ENCODE results near the gene TMEM126A. TPM values are rescaled to one million over a fixed set of nuclear protein-coding genes. Genes with fewer than 3 reads are reported as not detected.
A peak's percentile ranks its signal among the peaks of the same experiment; 100 is the strongest.

TMEM126A gene
- total and polyA plus RNA-seq, 2 of the 8 experiments (the other 6 are each of a cell fraction or from before 2014, with no cell fraction given): 33.7 to 58.7 TPM

- TF ChIP-seq TEAD4 (IDR thresholded peaks at IDR 0.05; ENCODE audit: low read depth, low read length) (no peak), TAF1 (IDR thresholded peaks at IDR 0.05; ENCODE audit: low read depth, low read length) (no peak), FOSL1 (IDR thresholded peaks at IDR 0.05; ENCODE audit: insufficient read depth, low read depth, low read length) (no peak), CBX8 (IDR thresholded peaks at IDR 0.05; ENCODE audit: borderline replicate concordance, low read depth, low read length) (no peak), NANOG (IDR thresholded peaks at IDR 0.05; ENCODE audit: insufficient read depth, low read depth, low read length, poor library complexity, severe bottlenecking) (no peak), KDM1A (IDR thresholded peaks at IDR 0.05; ENCODE audit: borderline replicate concordance, low read length) (no peak), SP1 (IDR thresholded peaks at IDR 0.05; ENCODE audit: low read depth, low read length) (peak; percentile 60; the same call in 1 of the 2 replicates), JUN (IDR thresholded peaks at IDR 0.05; ENCODE audit: low read depth, low read length) (no peak)
- Histone ChIP-seq H2BK15ac (ENCODE audit: low read length) (no peak overlapping the region), H3K36me3 (ENCODE audit: control insufficient read depth in 2 of 4, insufficient read depth in 4 of 4, low read length in 3 of 4) (no peaks in the 10 kb centered on the region), H3K4me2 (ENCODE audit: insufficient read depth in 1 of 2, low read depth in 2 of 2, low read length in 2 of 2) (no peak overlapping the region; a peak in 1 of 4 replicates), H4K20me1 (replicated peaks in 1 of 2; ENCODE audit: control insufficient read depth in 1 of 2, insufficient read depth in 2 of 2, low read length in 2 of 2) (no peaks in the 10 kb centered on the region), H2AK5ac (ENCODE audit: low read depth, low read length) (no peak overlapping the region), H2BK120ac (replicated peaks; ENCODE audit: low read depth, low read length) (no peak overlapping the region), H3K14ac (ENCODE audit: insufficient read length) (no peak overlapping the region), H3K4me1 (replicated peaks in 1 of 4; ENCODE audit: control insufficient read depth in 3 of 4, insufficient read depth in 4 of 4, low read length in 3 of 4) (peaks cover 0 to 3% (median 0%) of the 10 kb centered on the region in 4 experiments; a peak in 3 of 7 replicates), H2AFZ (ENCODE audit: low read length) (peak overlapping the region; percentile 59; the same call in 1 of the 2 replicates), H3K9ac (replicated peaks in 1 of 4; ENCODE audit: extremely low read depth in 1 of 4, low read depth in 3 of 4, low read length in 3 of 4) (no peak overlapping the region), H2BK20ac (ENCODE audit: low read length) (no peak overlapping the region), H3K18ac (ENCODE audit: extremely low read depth, low read length) (no peak overlapping the region), H3K9me3 (ENCODE audit: insufficient read depth in 2 of 2, low read depth in 1 of 2, low read length in 1 of 2) (no peaks in the 10 kb centered on the region), H2BK5ac (ENCODE audit: low read depth, low read length) (no peak overlapping the region), H3K4ac (replicated peaks; ENCODE audit: insufficient read length, low read depth, low read length) (no peak overlapping the region), H3K27ac (ENCODE audit: low read depth, low read length) (no peak overlapping the region), H4K5ac (ENCODE audit: insufficient read length, low read depth, low read length) (no peak overlapping the region), H4K8ac (ENCODE audit: extremely low read depth, insufficient read depth, low read length) (peak overlapping the region; percentile 21; the same call in 1 of the 2 replicates), H3K79me1 (ENCODE audit: low read depth, low read length) (no peaks in the 10 kb centered on the region), H2BK12ac (ENCODE audit: low read depth, low read length) (no peak overlapping the region), H3K23me2 (ENCODE audit: low read depth, low read length) (peaks cover 2% of the 10 kb centered on the region; the same call in 1 of the 2 replicates), H3K4me3 (ENCODE audit: extremely low read depth in 1 of 4, insufficient read depth in 2 of 4, low read depth in 3 of 4, low read length in 4 of 4) (no peak overlapping the region), H3K27me3 (replicated peaks in 1 of 4; ENCODE audit: control insufficient read depth in 3 of 4, extremely low read depth in 1 of 4, insufficient read depth in 3 of 4, low read length in 3 of 4) (no peaks in the 10 kb centered on the region; a peak in 1 of 7 replicates), H4K91ac (replicated peaks; ENCODE audit: insufficient read length, low read length) (no peak overlapping the region), H3K56ac (replicated peaks; ENCODE audit: insufficient read length, low read depth, low read length) (no peak overlapping the region), H3K79me2 (ENCODE audit: control insufficient read depth in 1 of 2, insufficient read depth in 2 of 2, low read length in 2 of 2) (no peaks in the 10 kb centered on the region), H3K23ac (ENCODE audit: insufficient read length) (no peak overlapping the region)
- DNase-seq (ENCODE audit: low read depth in 1 of 2, low spot score in 2 of 2) (no peak), FAIRE-seq (peak; percentile 13)
- WGBS, 2 experiments (ENCODE audit: extremely low coverage in 1 of 2, insufficient coverage in 1 of 2, insufficient read length in 1 of 2, insufficient replicate concordance in 2 of 2, low coverage in 1 of 2, low lambda C conversion rate in 2 of 2, missing lambda C conversion rate in 1 of 2): 87% methylated on average over 1 of the region's 1 CpG; no CpG with 5 or more reads in 1 of the 2 experiments
- ChIA-PET CTCF (ENCODE audit: partially characterized antibody) (interaction anchor here (0.8 to 1.5 kb wide), 5 partner anchors 8 to 147 kb away, joined by 3 to 7 read pairs (median 3); no protein-coding TSS in a partner anchor), POLR2A (ENCODE audit: partially characterized antibody) (interaction anchor here (0.9 to 1.2 kb wide), 3 partner anchors 8 to 45 kb away, joined by 3 to 4 read pairs (median 3); no protein-coding TSS in a partner anchor)
Observed at GRCh38 chr11:85680897-85681296, 33.1 kb downstream of the TMEM126A start.
